DMS114 treated with DMSO at 0.1 percent for 48 hours (cell line): ENCODE results near the gene SMCR8.
"Not testable (repeated sequence)": the region's sequence is repeated elsewhere in the genome, so short reads cannot be mapped to it uniquely, and the experiment has no call there.

Source experiments
- DNase-seq: peaks from one replicate; lab custom pipeline; 2025; ENCODE audit not compliant: unreplicated experiment; lab: John Stamatoyannopoulos, UW

Gene SMCR8

GRCh38 chr17:18356624-18357023 is 41.5 kb downstream of the SMCR8 start:
- DNase-seq = no peak

GRCh38 chr17:18360518-18360917 is 45.4 kb downstream of the SMCR8 start:
- no peak for DNase-seq

GRCh38 chr17:18361837-18362697 is 47.0 kb downstream of the SMCR8 start:
- no peak for DNase-seq

GRCh38 chr17:18362698-18363100 is 47.6 kb downstream of the SMCR8 start:
- DNase-seq = no peak

GRCh38 chr17:18363101-18364049 is 48.3 kb downstream of the SMCR8 start, which contains the start of gene SHMT1:
SHMT1 (minus strand) TSS chr17:18363550; CDS start chr17:18355981, 7,569 bp downstream.
- peak; percentile 24 for DNase-seq

- no peak for DNase-seq
Observed at GRCh38 chr17:18364166-18364565, 49.1 kb downstream of the SMCR8 start.

- DNase-seq = no peak
Observed at GRCh38 chr17:18368946-18369345, 53.9 kb downstream of the SMCR8 start.

GRCh38 chr17:18370761-18371160 is 55.7 kb downstream of the SMCR8 start:
- DNase-seq = no peak

- no peak for DNase-seq
Observed at GRCh38 chr17:18371455-18371854, 56.4 kb downstream of the SMCR8 start.

- DNase-seq = not testable (repeated sequence)
Observed at GRCh38 chr17:18373181-18373580, 58.1 kb downstream of the SMCR8 start.

GRCh38 chr17:18374216-18374615 is 59.1 kb downstream of the SMCR8 start:
- no peak for DNase-seq
